ENCODE results near the gene ATG9A.

ATG9A gene

GRCh38 chr2:219228041-219228910, 1.2 kb downstream of the ATG9A start:
- peak; percentile 23 for DNase-seq (ENCODE audit: low spot score)
- TF ChIP-seq, protein P1, sequence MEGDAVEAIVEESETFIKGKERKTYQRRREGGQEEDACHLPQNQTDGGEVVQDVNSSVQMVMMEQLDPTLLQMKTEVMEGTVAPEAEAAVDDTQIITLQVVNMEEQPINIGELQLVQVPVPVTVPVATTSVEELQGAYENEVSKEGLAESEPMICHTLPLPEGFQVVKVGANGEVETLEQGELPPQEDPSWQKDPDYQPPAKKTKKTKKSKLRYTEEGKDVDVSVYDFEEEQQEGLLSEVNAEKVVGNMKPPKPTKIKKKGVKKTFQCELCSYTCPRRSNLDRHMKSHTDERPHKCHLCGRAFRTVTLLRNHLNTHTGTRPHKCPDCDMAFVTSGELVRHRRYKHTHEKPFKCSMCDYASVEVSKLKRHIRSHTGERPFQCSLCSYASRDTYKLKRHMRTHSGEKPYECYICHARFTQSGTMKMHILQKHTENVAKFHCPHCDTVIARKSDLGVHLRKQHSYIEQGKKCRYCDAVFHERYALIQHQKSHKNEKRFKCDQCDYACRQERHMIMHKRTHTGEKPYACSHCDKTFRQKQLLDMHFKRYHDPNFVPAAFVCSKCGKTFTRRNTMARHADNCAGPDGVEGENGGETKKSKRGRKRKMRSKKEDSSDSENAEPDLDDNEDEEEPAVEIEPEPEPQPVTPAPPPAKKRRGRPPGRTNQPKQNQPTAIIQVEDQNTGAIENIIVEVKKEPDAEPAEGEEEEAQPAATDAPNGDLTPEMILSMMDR (IDR thresholded peaks at IDR 0.05; ENCODE audit: extremely low read depth, missing control alignments), result no peak

DNA sequence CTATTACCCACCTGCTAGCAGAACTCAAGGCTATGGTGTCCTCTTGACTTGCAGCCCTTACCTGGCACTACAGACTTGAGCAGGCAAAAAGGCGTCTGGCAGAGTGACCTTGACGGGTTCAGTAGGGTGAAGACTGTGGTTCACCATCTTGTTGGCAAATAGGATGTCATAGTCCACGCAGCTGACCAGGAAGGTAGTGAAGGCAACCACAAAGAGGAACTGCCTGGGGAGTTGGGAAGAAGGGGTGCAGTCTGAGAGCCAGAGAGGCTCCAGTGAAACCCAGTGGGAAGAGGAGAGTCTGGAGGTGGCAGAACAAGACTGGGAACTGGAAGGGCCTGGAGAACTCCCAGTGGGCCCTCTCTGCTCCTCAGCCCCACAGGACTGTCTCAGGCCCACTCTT, 4.1 kb downstream of the ATG9A start:
- DNase-seq (ENCODE audit: low spot score), result no peak
- TF ChIP-seq, protein P1 (IDR thresholded peaks at IDR 0.05; ENCODE audit: extremely low read depth, missing control alignments), result no peak

- DNase-seq (ENCODE audit: low spot score), result no peak
- TF ChIP-seq, protein P1 (IDR thresholded peaks at IDR 0.05; ENCODE audit: extremely low read depth, missing control alignments), result no peak
These were observed 5.4 kb downstream of the ATG9A start for GRCh38 chr2:219223831-219224610.

DNA sequence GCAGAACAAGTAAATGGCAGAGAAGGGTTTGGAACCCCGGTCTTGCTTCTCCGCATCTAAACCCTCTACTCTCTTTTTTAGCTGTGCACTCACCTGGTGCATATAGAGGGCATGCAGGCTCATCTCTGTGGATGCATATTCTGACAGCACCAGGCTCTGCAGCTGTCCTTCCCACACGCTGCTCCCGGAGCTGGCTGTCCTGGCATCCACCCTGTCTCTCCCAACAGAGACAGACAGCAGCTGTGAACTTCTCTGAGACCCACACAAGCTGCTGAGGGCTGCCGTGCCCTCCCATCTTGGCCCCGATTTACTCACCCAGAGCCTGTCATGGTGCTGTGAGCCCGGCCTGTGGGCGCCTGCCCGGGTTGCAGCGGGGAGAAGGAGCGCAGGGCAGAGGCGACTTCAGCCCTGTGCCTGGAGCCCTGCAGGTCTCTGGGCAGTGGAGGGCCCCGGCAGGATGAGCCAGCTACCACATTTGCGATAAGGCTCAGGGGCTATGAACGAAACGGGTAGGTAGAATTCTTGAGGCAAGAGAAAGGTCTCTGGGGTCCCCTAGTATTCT, 7.4 kb downstream of the ATG9A start:
- DNase-seq (ENCODE audit: low spot score), result no peak
- TF ChIP-seq, protein P1 (IDR thresholded peaks at IDR 0.05; ENCODE audit: extremely low read depth, missing control alignments), result no peak

DNA sequence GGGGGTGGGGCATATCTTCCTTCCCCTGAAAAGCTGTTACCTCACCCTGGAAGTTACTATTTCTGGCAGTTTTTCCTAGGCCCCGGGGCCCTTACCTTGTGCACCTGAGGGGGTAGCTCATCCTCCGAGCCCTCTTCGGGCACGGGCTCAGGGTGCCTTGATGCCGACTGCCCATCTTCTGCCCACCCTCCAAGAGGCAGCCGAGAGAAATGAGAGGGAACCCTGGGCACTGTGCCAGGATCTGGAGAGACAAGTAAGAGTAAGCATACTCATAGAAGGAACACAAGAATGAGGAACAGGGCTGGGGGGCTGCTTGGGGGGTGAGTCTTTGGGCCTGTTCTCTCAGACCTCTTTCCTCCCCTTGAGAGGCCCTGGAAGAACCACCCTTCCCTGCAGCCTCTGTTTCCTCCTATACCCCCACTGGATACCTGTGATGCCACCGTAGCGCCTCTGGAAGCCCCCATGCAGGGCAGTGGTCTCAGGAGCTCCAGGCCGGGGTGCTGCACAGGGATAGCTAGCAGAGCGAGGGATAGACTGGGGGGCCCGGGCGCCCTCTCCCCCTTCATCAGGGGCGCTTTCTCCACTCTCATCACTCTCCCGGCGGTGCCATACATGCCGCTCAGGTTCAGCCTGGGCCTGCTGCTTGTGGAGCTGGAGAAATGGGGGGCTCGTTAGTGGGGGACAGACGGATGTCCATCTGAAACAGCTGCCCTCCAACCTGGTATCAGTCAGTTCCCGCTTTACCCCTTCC, 8.6 kb downstream of the ATG9A start:
- TF ChIP-seq, protein P1 (IDR thresholded peaks at IDR 0.05; ENCODE audit: extremely low read depth, missing control alignments), result no peak
- DNase-seq (ENCODE audit: low spot score), result no peak

DNA sequence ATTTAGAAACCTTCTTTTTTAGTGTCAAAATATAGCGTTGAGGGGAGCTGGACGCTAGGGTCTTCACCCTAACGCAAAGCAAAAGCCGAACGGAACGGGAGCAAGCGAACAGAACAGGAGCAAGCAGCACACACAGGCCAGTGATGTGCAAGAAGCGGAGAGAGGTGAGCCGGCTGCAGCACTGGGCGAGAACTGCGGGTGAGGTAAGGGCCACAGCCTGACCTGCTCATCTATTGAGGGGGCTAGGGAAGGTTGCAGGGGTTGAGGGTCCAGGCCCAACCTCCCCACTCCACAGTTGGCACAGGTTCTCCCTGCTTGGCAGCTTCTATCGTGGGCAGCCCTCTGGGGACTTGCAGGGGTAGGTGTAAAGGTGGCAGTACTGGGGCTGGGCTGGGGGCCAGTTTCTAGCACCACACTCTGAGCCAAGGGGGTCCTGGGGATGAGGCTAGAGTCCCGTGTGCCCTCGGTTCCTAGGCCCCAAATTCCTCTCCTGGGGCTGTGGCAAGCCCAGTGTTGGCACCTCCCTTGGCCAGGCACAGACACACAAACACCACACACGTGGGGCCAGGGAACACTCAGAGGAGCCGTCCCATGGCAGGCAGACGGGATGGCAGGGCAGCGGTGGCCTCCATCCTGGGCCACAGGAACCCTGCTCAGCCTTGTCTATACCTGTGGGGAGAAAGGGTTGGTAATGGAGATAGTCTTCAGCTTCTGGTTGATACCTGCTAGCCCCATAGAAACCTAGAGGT, 9.5 kb downstream of the ATG9A start:
- DNase-seq (ENCODE audit: low spot score), result no peak
- TF ChIP-seq, protein P1 (IDR thresholded peaks at IDR 0.05; ENCODE audit: extremely low read depth, missing control alignments), result no peak
